ENCODE results near the gene URB1. TPM values are rescaled to one million over a fixed set of nuclear protein-coding genes. Genes with fewer than 3 reads are reported as not detected.

The URB1 gene
- total RNA-seq, 1 experiment from 2014 or later = 17.1 TPM

GRCh38 chr21:32352526-32352925 lies 40.3 kb downstream of the URB1 start:
- POLR2A ChIA-PET = no interaction called here
- CTCF ChIA-PET = no interaction called here
- DNase-seq = no peak
- Mint-ChIP-seq H3K27ac (ENCODE audit: unreplicated experiment) (no peak overlapping the region), H3K4me3 (ENCODE audit: unreplicated experiment) (no peak overlapping the region), H3K9me3 (ENCODE audit: unreplicated experiment) (no peaks in the 10 kb centered on the region), H3K36me3 (ENCODE audit: insufficient read depth, unreplicated experiment) (peaks cover 62% of the 10 kb centered on the region), H3K4me1 (ENCODE audit: low read depth, unreplicated experiment) (no peaks in the 10 kb centered on the region), H3K27me3 (ENCODE audit: insufficient read depth, unreplicated experiment) (no peaks in the 10 kb centered on the region)
- BruUV-seq (replicated peaks) = no TSS peak
- Histone ChIP-seq H3K9me3 (no peaks in the 10 kb centered on the region), H3K4me1 (no peaks in the 10 kb centered on the region), H3K27me3 (replicated peaks; ENCODE audit: control insufficient read depth, insufficient read depth, low read length) (no peaks in the 10 kb centered on the region), H3K4me3 (ENCODE audit: low read depth, low read length) (no peak overlapping the region), H3K36me3 (ENCODE audit: control insufficient read depth, insufficient read depth, low read length) (peaks cover 7% of the 10 kb centered on the region)
- no peak for TF ChIP-seq CTCF (IDR thresholded peaks at IDR 0.05; ENCODE audit: insufficient read depth in 1 of 2, low read depth in 1 of 2, low read length in 1 of 2, severe bottlenecking in 1 of 2, unreplicated experiment in 1 of 2)
- intact Hi-C loops (cut with micrococcal nuclease; ENCODE audit: unreplicated experiment) = no loop called here

GRCh38 chr21:32351428-32351827 lies 41.4 kb downstream of the URB1 start:
- DNase-seq = no peak
- H3K4me1 Mint-ChIP-seq (ENCODE audit: low read depth, unreplicated experiment) = no peaks in the 10 kb centered on the region
- ChIA-PET POLR2A (no interaction called here), CTCF (no interaction called here)
- no peaks in the 10 kb centered on the region for H3K9me3 Mint-ChIP-seq (ENCODE audit: unreplicated experiment)
- peaks cover 55% of the 10 kb centered on the region for H3K36me3 Mint-ChIP-seq (ENCODE audit: insufficient read depth, unreplicated experiment)
- peaks cover 7% of the 10 kb centered on the region for H3K36me3 ChIP-seq (ENCODE audit: control insufficient read depth, insufficient read depth, low read length)
- H3K27ac Mint-ChIP-seq (ENCODE audit: unreplicated experiment) = no peak overlapping the region
- no peak overlapping the region for H3K4me3 ChIP-seq (ENCODE audit: low read depth, low read length)
- H3K27me3 ChIP-seq (replicated peaks; ENCODE audit: control insufficient read depth, insufficient read depth, low read length) = no peaks in the 10 kb centered on the region
- H3K4me3 Mint-ChIP-seq (ENCODE audit: unreplicated experiment) = no peak overlapping the region
- no peaks in the 10 kb centered on the region for H3K4me1 ChIP-seq
- BruUV-seq (replicated peaks) = no TSS peak
- H3K27me3 Mint-ChIP-seq (ENCODE audit: insufficient read depth, unreplicated experiment) = no peaks in the 10 kb centered on the region
- intact Hi-C loops (cut with micrococcal nuclease; ENCODE audit: unreplicated experiment) = no loop called here
- no peak for TF ChIP-seq CTCF (IDR thresholded peaks at IDR 0.05; ENCODE audit: insufficient read depth in 1 of 2, low read depth in 1 of 2, low read length in 1 of 2, severe bottlenecking in 1 of 2, unreplicated experiment in 1 of 2)
- H3K9me3 ChIP-seq = no peaks in the 10 kb centered on the region

GRCh38 chr21:32350981-32351380 lies 41.8 kb downstream of the URB1 start:
- intact Hi-C loops (cut with micrococcal nuclease; ENCODE audit: unreplicated experiment) = no loop called here
- CTCF ChIA-PET = no interaction called here
- Mint-ChIP-seq H3K4me1 (ENCODE audit: low read depth, unreplicated experiment) (no peaks in the 10 kb centered on the region), H3K27ac (ENCODE audit: unreplicated experiment) (no peak overlapping the region), H3K27me3 (ENCODE audit: insufficient read depth, unreplicated experiment) (no peaks in the 10 kb centered on the region), H3K36me3 (ENCODE audit: insufficient read depth, unreplicated experiment) (peaks cover 54% of the 10 kb centered on the region), H3K4me3 (ENCODE audit: unreplicated experiment) (no peak overlapping the region), H3K9me3 (ENCODE audit: unreplicated experiment) (no peaks in the 10 kb centered on the region)
- no TSS peak for BruUV-seq (replicated peaks)
- Histone ChIP-seq H3K36me3 (ENCODE audit: control insufficient read depth, insufficient read depth, low read length) (peaks cover 7% of the 10 kb centered on the region), H3K9me3 (no peaks in the 10 kb centered on the region), H3K27me3 (replicated peaks; ENCODE audit: control insufficient read depth, insufficient read depth, low read length) (no peaks in the 10 kb centered on the region), H3K4me3 (ENCODE audit: low read depth, low read length) (no peak overlapping the region), H3K4me1 (no peaks in the 10 kb centered on the region)
- POLR2A ChIA-PET = no interaction called here
- TF ChIP-seq CTCF (IDR thresholded peaks at IDR 0.05; ENCODE audit: insufficient read depth in 1 of 2, low read depth in 1 of 2, low read length in 1 of 2, severe bottlenecking in 1 of 2, unreplicated experiment in 1 of 2) = no peak
- DNase-seq = no peak
